ENCODE data around the gene ARL4D. TPM values are rescaled to one million over a fixed set of nuclear protein-coding genes. Genes with fewer than 3 reads are reported as not detected.
"Not testable (repeated sequence)": the region's sequence is repeated elsewhere in the genome, so short reads cannot be mapped to it uniquely, and the experiment has no call there.

The ARL4D gene
- polyA plus RNA-seq, 1 donor from 2014 or later: 10.6 TPM

DNA sequence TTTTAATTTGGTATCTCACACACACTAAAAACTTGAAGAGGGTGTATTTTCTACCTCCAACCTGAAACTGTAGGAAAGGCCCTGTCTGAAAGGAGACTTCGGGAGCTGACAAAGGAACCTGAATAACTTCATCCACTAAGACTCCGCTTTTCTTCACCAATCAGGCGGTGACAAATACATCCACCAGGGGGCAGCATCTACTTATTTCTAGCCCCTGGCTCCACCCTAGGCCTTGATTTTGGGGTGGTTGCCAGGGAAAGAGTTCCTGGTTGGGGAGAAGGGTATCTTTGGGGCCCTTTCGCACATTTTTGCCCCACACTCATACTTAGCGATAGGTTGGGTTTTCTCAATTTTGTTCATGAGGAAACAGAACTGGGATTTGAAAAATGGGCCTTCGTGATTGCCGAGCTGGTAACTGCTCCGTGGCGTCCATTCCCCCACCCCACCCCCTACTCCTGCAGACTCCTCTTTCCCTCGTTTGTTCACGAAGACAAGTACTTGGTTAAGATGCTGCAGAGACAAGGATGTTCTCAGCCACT is 4.8 kb upstream of the ARL4D start:
- no peaks in the 10 kb centered on the region for H3K27me3 ChIP-seq (ENCODE audit: insufficient read depth, low read depth, low read length)
- peaks cover 1% of the 10 kb centered on the region for H3F3A ChIP-seq (ENCODE audit: insufficient read depth, low read length, poor library complexity, severe bottlenecking)
- TF ChIP-seq RAD21 (conservative IDR thresholded peaks at IDR 0.05) (peak; percentile 96), MXI1 (conservative IDR thresholded peaks at IDR 0.05; ENCODE audit: poor library complexity, severe bottlenecking) (no peak), SMC3 (conservative IDR thresholded peaks at IDR 0.05; ENCODE audit: poor library complexity) (peak; percentile 99)
- TF ChIP-seq, protein P1, sequence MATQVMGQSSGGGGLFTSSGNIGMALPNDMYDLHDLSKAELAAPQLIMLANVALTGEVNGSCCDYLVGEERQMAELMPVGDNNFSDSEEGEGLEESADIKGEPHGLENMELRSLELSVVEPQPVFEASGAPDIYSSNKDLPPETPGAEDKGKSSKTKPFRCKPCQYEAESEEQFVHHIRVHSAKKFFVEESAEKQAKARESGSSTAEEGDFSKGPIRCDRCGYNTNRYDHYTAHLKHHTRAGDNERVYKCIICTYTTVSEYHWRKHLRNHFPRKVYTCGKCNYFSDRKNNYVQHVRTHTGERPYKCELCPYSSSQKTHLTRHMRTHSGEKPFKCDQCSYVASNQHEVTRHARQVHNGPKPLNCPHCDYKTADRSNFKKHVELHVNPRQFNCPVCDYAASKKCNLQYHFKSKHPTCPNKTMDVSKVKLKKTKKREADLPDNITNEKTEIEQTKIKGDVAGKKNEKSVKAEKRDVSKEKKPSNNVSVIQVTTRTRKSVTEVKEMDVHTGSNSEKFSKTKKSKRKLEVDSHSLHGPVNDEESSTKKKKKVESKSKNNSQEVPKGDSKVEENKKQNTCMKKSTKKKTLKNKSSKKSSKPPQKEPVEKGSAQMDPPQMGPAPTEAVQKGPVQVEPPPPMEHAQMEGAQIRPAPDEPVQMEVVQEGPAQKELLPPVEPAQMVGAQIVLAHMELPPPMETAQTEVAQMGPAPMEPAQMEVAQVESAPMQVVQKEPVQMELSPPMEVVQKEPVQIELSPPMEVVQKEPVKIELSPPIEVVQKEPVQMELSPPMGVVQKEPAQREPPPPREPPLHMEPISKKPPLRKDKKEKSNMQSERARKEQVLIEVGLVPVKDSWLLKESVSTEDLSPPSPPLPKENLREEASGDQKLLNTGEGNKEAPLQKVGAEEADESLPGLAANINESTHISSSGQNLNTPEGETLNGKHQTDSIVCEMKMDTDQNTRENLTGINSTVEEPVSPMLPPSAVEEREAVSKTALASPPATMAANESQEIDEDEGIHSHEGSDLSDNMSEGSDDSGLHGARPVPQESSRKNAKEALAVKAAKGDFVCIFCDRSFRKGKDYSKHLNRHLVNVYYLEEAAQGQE (IDR thresholded peaks at IDR 0.05; ENCODE audit: borderline replicate concordance): no peak
- TF ChIP-seq, protein P2, sequence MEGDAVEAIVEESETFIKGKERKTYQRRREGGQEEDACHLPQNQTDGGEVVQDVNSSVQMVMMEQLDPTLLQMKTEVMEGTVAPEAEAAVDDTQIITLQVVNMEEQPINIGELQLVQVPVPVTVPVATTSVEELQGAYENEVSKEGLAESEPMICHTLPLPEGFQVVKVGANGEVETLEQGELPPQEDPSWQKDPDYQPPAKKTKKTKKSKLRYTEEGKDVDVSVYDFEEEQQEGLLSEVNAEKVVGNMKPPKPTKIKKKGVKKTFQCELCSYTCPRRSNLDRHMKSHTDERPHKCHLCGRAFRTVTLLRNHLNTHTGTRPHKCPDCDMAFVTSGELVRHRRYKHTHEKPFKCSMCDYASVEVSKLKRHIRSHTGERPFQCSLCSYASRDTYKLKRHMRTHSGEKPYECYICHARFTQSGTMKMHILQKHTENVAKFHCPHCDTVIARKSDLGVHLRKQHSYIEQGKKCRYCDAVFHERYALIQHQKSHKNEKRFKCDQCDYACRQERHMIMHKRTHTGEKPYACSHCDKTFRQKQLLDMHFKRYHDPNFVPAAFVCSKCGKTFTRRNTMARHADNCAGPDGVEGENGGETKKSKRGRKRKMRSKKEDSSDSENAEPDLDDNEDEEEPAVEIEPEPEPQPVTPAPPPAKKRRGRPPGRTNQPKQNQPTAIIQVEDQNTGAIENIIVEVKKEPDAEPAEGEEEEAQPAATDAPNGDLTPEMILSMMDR (IDR thresholded peaks at IDR 0.05; ENCODE audit: poor library complexity, severe bottlenecking): peak; percentile 95
- no peak overlapping the region for H3K4me2 ChIP-seq (ENCODE audit: low read length)
- no peaks in the 10 kb centered on the region for H3K36me3 ChIP-seq (ENCODE audit: insufficient read depth, low read length)
- H3K4me3 ChIP-seq (ENCODE audit: low read length): no peak overlapping the region
- H3K9me3 ChIP-seq (ENCODE audit: low read length): no peaks in the 10 kb centered on the region
- no peak overlapping the region for H3K9ac ChIP-seq (ENCODE audit: low read length)
- no peak overlapping the region for H3K27ac ChIP-seq (ENCODE audit: low read length)
- H4K20me1 ChIP-seq (ENCODE audit: insufficient read depth): no peaks in the 10 kb centered on the region
- no peak overlapping the region for H2AFZ ChIP-seq (ENCODE audit: low read depth, low read length)
- H3K9me2 ChIP-seq (ENCODE audit: insufficient read depth, low read length): no peaks in the 10 kb centered on the region
- H3K79me2 ChIP-seq (replicated peaks; ENCODE audit: insufficient read depth, low read length): peaks cover 1% of the 10 kb centered on the region

GRCh38 chr17:43394696-43395095 is 4.1 kb upstream of the ARL4D start:
- H3K4me3 ChIP-seq (ENCODE audit: low read length); H2AFZ ChIP-seq (ENCODE audit: low read depth, low read length); H3K4me2 ChIP-seq (ENCODE audit: low read length); H3K9me2 ChIP-seq (ENCODE audit: insufficient read depth, low read length); H3K9ac ChIP-seq (ENCODE audit: low read length); H3K9me3 ChIP-seq (ENCODE audit: low read length); H3K79me2 ChIP-seq (replicated peaks; ENCODE audit: insufficient read depth, low read length); H4K20me1 ChIP-seq (ENCODE audit: insufficient read depth); H3K36me3 ChIP-seq (ENCODE audit: insufficient read depth, low read length); H3K27ac ChIP-seq (ENCODE audit: low read length); H3K27me3 ChIP-seq (ENCODE audit: insufficient read depth, low read depth, low read length); H3F3A ChIP-seq (ENCODE audit: insufficient read depth, low read length, poor library complexity, severe bottlenecking): not testable (repeated sequence)

DNA sequence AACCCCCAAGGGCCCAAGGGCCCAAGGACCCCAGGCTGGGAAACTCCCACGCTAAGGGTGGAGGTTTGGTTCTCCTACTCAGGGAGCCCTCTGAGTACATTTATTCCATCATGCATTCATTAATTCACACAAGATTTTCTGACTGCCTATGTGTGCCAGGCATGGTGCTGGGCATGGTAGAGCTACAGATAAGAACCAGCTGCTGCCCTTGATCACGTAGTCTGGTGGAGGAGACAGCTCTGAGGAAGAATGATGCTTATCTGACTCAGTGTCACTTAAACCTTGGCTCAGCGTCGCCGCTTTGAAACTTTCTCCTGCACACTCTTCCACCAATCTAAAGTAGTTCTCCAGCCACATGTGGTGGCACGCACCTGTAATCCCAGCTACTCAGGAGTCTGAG is 3.6 kb upstream of the ARL4D start:
- H4K20me1 ChIP-seq (ENCODE audit: insufficient read depth): no peaks in the 10 kb centered on the region
- H3K4me3 ChIP-seq (ENCODE audit: low read length): no peak overlapping the region
- H3K4me2 ChIP-seq (ENCODE audit: low read length): no peak overlapping the region
- no peaks in the 10 kb centered on the region for H3K36me3 ChIP-seq (ENCODE audit: insufficient read depth, low read length)
- TF ChIP-seq EZH2 (IDR thresholded peaks at IDR 0.05; ENCODE audit: borderline replicate concordance, insufficient read depth, low read length, poor library complexity, severe bottlenecking) (no peak), EP300 (conservative IDR thresholded peaks at IDR 0.05; ENCODE audit: poor library complexity, severe bottlenecking) (no peak), TAF1 (IDR thresholded peaks at IDR 0.05; ENCODE audit: low read depth) (no peak), MXI1 (conservative IDR thresholded peaks at IDR 0.05; ENCODE audit: poor library complexity, severe bottlenecking) (no peak), SMC3 (conservative IDR thresholded peaks at IDR 0.05; ENCODE audit: poor library complexity) (no peak), POLR2AphosphoS5 (IDR thresholded peaks at IDR 0.05) (no peak), RAD21 (conservative IDR thresholded peaks at IDR 0.05) (no peak)
- TF ChIP-seq, protein P2 (IDR thresholded peaks at IDR 0.05; ENCODE audit: poor library complexity, severe bottlenecking): no peak
- TF ChIP-seq, protein P1 (IDR thresholded peaks at IDR 0.05; ENCODE audit: borderline replicate concordance): no peak
- no peak overlapping the region for H2AFZ ChIP-seq (ENCODE audit: low read depth, low read length)
- no peaks in the 10 kb centered on the region for H3F3A ChIP-seq (ENCODE audit: insufficient read depth, low read length, poor library complexity, severe bottlenecking)
- no peaks in the 10 kb centered on the region for H3K27me3 ChIP-seq (ENCODE audit: insufficient read depth, low read depth, low read length)
- no peaks in the 10 kb centered on the region for H3K9me2 ChIP-seq (ENCODE audit: insufficient read depth, low read length)
- H3K27ac ChIP-seq (ENCODE audit: low read length): no peak overlapping the region
- H3K79me2 ChIP-seq (replicated peaks; ENCODE audit: insufficient read depth, low read length): peaks cover 13% of the 10 kb centered on the region
- no peak overlapping the region for H3K9ac ChIP-seq (ENCODE audit: low read length)
- H3K9me3 ChIP-seq (ENCODE audit: low read length): no peaks in the 10 kb centered on the region
